Measurements from ENCODE around the gene ARHGEF2.

Gene ARHGEF2

DNA sequence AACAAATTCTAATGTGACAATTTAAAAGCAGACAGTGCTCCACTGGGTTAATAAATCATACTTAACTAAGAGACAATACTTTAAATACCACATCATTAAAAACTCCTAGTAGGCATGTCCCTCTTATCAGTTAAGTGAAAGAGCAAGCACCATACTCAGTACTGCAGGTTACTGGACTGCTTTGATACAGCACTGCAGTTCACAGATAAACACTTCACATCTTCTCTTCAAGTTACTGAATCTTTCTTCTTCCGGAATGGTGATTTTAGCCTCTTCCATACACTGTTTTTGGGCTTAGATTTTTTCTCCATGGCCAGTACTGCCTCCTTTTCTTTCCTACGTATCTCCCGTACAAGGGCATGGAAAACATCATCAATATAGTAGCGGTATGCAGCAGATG, 78.2 kb downstream of the ARHGEF2 start:
- TF ChIP-seq, protein P1, sequence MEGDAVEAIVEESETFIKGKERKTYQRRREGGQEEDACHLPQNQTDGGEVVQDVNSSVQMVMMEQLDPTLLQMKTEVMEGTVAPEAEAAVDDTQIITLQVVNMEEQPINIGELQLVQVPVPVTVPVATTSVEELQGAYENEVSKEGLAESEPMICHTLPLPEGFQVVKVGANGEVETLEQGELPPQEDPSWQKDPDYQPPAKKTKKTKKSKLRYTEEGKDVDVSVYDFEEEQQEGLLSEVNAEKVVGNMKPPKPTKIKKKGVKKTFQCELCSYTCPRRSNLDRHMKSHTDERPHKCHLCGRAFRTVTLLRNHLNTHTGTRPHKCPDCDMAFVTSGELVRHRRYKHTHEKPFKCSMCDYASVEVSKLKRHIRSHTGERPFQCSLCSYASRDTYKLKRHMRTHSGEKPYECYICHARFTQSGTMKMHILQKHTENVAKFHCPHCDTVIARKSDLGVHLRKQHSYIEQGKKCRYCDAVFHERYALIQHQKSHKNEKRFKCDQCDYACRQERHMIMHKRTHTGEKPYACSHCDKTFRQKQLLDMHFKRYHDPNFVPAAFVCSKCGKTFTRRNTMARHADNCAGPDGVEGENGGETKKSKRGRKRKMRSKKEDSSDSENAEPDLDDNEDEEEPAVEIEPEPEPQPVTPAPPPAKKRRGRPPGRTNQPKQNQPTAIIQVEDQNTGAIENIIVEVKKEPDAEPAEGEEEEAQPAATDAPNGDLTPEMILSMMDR (IDR thresholded peaks at IDR 0.05; ENCODE audit: extremely low read depth, missing control alignments) = no peak
- DNase-seq (ENCODE audit: low spot score) = no peak

DNA sequence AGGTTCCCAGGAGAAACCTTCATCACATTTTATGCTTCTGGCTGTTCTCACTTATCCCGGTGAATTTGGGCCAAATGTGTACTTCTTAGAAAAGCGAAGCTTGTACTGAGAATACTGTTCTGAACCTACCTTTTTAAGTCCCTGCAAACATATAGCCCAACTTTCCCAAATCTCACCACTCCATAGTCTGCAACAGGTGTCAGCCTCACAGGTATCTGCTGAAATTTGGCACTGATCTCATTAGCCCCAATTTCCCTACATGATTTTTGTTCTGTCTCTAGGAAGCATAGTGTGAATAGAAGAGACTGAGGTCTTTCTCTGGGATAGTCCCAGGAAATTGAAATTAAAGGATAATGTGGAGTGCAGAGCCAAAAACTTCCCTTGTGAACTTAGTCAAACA, 78.7 kb downstream of the ARHGEF2 start:
- DNase-seq (ENCODE audit: low spot score) = no peak

DNA sequence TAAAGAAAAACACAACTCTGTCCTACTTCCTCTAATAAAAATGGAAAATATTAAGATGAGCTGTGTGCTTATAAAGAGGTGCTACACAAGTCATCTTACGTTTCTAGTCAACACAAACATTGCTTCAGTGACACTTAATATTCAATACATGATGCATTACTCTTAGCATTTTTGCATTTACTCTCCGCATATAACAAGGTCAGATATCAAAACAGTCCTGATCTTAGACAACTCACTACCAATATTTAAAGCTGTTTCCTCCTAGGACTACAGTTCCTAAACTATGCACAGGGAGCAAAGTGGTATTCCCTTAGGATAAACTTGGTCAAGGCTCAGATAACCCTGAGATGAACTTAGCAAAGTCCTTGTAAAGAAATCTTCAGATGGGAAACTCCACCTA, 79.5 kb downstream of the ARHGEF2 start:
- no peak for DNase-seq (ENCODE audit: low spot score)
- TF ChIP-seq, protein P1 (IDR thresholded peaks at IDR 0.05; ENCODE audit: extremely low read depth, missing control alignments) = no peak

More for the DNA sequence above, 78.7 kb downstream of the ARHGEF2 start:
- TF ChIP-seq, protein P1 (IDR thresholded peaks at IDR 0.05; ENCODE audit: extremely low read depth, missing control alignments) = no peak

DNA sequence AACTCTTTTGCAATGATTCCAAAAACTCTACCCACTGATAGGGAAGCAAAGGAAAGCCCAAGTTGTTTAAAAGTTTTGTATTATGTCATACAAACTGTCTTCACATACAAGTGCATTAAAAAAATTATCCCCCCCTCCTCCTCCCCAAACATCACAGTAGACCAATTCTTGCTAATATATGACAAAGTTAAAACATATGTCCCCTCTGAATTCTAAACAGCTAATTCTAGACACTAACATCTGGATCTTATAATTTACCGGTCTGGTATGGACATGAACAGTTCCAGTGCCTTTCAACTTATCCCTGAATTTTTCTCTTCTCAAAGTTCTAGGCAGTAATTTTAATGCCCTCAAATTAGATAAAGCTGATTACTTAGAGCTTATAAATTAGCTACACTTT, 80.6 kb downstream of the ARHGEF2 start:
- TF ChIP-seq, protein P1 (IDR thresholded peaks at IDR 0.05; ENCODE audit: extremely low read depth, missing control alignments) = no peak
- no peak for DNase-seq (ENCODE audit: low spot score)
